ENCODE data around the gene RASA2.

RASA2 gene

DNA sequence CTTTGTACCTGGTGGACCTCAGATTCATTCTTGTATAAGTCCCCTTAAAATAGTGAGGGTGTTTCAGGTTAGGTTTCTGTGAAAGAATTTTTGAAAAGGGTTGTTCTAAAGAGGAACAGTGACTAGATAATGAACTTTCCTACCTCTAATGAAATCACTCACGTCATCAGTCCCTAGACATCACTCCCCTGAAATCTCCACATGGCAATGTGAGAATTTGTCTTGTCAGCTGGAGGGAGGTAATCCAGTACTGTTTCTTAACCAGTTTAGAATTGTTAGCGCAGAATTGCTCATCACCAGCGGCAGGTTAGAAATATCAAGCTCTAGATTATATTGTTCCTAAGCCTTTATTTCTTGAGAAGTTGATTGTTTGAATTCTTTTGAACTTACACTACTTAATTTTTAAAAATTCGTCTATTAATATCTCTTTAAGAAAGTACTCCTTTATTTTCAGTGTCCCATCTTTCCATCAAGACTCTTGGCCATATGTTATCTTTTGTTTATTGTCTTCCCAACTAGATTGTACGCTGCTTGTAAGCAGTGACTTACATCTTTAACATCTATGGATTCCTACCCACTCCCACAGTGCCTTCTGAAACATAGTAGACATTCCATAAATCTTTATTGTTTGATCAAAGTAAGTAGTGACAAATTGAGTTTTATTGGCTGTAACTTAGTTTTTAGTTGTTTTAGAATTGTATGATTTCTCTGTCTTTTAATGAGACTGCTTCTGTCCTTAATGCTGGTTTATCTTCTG is 52.8 kb downstream of the RASA2 start:
- DNase-seq = no peak

GRCh38 chr3:141540531-141540930 is 53.7 kb downstream of the RASA2 start:
- no peak for DNase-seq

DNA sequence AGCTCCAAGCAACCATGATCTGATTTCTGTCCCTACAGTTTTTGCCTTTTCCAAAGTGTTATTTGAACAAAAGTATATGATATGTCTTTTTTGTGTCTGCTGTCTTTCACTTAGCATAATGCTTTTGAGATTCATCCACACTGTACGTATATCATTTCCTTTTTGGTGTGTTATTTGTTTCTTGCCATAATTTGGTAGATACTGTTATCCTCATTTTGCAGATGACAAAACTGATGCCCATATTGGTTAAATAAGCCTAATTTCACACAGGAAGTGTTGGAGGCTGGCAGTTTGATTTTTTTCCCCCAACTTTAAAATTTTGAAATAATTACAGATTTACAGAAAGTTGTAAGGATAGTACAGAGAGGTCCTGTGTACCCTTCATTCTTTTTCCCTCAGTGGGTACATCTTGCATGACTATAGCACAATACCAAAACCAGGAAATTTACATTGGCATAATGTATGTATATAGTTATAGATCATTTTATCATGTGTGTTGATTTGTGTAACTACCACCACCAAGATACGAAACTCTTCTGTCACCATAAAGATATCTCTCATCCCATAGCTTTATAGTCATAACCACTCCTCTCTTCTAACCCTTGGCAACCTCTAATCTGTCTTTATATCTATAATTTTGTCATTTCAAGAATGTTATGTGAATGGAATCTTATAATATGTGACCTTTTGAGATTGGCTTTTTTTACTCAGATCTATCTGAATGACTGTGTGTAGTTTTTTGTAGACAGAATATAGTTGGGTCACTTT is 55.6 kb downstream of the RASA2 start:
- DNase-seq = no peak

DNA sequence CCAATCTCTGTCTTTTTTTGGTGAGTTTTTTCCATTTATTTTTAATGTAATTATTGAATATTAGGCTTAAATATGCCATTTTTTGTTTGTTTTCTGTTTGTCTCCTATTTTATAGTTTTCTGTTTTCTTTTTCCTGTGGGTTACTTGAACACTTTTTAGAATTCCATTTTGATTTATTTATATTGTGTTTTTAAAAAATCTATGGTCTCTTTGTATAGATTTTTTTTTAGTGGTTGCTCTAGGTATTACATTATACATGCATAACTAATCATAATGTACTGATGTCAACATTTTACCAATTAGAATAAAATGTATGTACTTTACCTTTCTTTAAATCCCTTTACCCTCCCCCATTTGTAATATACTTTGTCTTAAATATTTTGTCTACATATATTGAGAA is 56.2 kb downstream of the RASA2 start:
- DNase-seq = no peak

DNA sequence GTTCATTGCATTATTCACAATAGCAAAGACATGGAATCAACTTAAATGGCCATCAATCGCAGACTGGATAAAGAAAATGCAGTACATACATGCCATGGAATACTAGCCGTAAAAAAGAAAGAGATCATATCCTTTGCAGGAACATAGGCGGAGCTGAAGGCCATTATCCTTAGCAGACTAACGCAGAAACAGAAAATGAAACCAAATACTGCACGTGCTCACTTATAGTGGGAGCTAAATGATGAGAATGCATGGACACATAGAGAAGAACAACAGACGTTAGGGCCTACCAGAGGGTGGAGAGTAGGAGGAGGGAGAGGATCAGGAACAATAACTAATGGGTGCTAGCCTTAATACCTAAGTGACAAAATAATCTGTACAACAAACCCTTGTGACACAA is 57.9 kb downstream of the RASA2 start:
- no peak for DNase-seq

DNA sequence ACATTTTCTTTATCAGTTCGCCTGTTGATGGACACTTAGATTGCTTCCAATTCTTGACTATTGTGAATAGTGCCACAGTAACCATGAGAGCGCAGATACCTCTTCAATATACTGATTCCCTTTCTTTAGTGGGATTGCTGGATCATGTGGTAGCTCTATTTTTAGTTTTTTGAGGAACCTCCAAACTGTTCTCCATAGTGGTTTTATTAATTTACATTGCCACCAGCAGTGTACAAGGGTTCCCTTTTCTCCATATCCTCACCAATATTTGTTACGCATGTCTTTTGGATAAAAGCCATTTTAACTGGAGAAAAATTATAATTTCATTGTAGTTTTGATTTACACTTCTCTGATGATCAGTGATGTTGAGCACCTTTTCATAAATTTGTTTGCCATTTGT is 59.3 kb downstream of the RASA2 start:
- no peak for DNase-seq

DNA sequence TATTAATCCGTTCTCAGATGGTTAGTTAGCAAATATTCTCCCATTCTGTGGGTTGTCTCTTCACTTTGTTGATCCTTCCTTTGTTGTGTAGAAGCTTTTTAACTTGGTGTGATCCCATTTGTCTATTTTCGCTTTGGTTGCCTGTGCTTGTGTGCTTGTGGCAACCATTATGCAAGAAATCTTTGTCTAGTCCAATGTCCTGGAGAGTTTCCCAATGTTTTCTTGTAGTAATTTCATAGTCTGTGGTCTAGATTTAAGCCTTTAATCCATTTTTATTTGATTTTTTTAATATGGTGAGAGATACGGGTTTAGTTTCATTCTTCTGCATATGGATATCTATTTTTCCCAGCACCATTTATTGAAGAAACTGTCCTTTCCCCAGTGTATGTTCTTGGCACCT is 59.8 kb downstream of the RASA2 start:
- no peak for DNase-seq

DNA sequence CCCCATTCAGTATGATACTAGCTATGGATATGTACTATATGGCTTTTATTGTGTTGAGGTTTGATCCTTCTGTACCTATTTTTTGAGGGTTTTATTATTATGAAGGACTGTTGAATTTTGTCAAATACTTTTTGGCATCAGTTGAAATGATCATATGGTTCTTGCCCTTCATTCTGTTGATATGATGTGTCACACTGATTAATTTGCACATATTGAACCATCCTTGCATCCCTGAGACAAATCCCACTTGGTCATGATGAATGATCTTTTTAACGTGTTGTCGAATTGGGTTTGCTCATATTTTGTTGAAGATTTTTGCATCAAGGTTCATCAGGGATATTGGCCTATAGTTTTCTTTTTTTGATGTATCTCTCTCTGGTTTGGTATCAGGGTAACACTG is 61.0 kb downstream of the RASA2 start:
- no peak for DNase-seq

DNA sequence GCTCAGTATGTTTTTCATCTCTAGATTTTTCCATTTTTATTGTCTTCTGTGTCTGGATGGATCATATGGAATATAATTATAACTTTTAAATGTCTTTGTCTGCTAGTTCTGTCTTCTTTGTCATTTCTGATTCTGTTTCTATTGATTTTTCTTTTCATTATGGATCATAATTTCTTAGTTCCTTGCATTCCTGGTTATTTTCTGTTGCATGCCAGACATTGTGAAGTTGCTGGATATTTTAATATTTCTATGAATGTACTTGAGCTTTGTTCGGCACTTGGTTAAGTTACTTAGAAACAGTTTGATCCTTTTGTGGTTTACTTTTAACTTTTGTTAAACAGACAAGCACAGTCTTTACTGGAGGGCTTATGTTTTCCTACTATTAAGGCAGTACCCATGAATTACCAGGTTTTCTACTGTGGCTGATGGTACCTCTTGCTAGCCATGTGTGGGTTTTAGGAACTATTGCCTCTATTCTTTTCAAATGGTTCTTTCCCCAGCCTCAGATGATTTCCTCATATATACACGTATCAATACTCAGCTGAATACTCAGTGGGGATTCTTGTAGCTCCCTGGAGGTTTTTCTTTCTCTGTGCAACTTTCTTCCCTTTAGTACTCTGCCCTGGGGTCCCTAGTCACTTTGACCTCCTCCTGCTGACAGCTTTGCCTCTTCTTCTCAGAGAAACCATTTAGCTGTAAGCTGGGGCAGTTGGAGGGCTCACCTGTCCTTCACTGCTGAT is 64.3 kb downstream of the RASA2 start:
- no peak for DNase-seq

GRCh38 chr3:141552440-141552991 is 65.7 kb downstream of the RASA2 start:
- no peak for DNase-seq

DNA sequence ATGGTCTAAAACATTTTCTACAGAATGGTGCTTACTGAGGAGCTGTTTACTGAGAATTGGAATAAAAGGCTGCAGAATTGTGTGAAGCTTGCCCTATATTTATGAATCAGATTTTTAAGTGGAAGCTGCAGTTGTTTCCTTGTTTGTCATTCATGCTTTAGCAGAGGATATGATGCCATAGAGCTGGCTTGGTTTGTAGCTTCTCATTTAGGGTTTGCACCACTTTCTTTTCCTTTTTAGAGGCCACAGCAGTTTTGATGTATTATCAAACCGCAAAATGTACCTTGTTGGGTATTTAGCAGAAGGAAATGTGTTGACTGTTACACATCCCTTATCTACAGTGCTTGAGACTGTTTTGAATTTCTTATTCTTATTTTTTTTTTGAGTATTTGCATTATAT is 66.2 kb downstream of the RASA2 start:
- DNase-seq = no peak

GRCh38 chr3:141556034-141556433 is 69.2 kb downstream of the RASA2 start:
- DNase-seq = no peak

GRCh38 chr3:141557961-141558706 is 71.3 kb downstream of the RASA2 start:
- no peak for DNase-seq

GRCh38 chr3:141561426-141562034 is 74.7 kb downstream of the RASA2 start:
- peak; percentile 15 for DNase-seq

- DNase-seq = no peak
These were observed 77.4 kb downstream of the RASA2 start for GRCh38 chr3:141564241-141564640.

DNA sequence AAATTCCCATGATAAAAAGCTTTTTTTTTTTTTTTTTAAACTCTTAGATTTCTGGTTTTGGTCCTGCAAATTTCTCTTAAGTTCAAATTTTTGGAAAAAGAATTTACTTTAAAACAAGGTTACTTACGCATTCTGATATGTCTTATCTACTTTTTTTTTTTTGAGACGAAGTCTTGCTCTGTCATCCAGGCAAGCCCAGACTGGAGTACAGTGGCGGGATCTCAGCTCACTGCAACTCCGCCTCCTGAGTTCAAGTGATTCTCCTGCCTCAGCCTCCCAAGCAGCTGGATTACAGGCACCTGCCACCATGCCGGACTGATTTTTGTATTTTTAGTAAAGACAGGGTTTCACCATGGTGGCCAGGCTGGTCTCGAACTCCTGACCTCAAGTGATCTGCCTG is 83.2 kb downstream of the RASA2 start:
- no peak for DNase-seq

DNA sequence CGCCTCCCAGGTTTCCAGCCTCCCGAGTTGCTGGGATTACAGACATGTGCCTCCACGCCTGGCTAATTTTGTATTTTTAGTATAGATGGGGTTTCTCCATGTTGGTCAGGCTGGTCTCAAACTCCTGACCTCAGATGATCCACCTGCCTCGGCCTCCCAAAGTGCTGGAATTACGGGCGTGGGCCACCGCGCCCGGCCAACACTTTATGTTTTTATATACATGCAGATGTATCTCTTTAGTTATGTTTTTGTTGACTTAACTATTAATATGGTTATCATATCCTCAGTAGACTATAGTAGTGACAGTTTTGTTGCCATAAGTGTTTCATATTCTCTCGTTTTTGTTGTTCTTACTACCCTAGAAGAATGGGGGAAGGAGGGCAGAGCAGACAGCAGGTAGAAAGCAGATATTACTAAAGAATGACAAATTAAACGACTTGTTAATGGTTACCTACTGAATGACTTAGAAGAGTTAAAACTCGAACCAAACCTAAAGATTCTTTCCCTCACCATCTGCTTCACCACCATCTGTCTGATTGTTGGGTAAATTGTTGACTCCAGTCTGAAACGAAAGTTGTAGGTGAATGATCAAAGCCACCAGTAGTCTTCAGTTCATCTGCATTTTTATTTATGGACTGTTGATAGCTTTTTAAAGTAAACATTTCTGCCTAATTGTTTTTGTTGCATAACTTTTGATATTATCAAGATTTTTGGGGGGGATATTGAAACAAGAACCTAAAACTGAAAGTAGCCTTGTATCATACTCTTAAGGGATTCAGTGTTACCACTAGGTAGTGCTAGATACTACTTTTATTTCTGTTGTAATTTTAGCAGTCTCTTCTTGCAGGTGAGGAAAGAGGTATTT is 89.3 kb downstream of the RASA2 start:
- no peak for DNase-seq

DNA sequence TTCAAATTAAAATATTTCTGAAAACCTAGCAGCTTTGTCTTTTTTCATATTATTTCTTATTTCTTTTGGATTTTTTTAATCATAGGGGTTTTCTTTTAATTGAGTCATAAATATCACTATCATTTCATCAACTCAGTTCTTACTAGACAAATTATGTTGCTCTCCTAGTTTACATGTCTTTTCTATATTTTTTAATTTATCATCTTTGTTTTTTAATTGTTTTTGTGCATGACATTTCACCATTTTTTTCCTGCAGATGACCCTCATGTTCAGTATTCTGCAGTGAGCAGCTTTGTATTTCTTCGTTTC is 89.9 kb downstream of the RASA2 start:
- DNase-seq = no peak

- DNase-seq = no peak
These were observed 91.6 kb downstream of the RASA2 start for GRCh38 chr3:141578202-141578973.

- DNase-seq = no peak
These were observed 107.5 kb downstream of the RASA2 start for GRCh38 chr3:141594357-141594756.

GRCh38 chr3:141597931-141598330 is 111.1 kb downstream of the RASA2 start:
- DNase-seq = no peak

All from effector CD8-positive, alpha-beta T cell (primary cell).